Omental fat pad (tissue), 4 donors: Measurements from ENCODE around the gene MCM3. TPM values are rescaled to one million over a fixed set of nuclear protein-coding genes. Genes with fewer than 3 reads are reported as not detected.
A peak's percentile ranks its signal among the peaks of the same experiment; 100 is the strongest.

Experiments
- ATAC-seq: fragments of 150-250 bp; one replicate; pipeline ENCODE4 v1.9.1; 2016; ENCODE audit warnings: mild to moderate bottlenecking, moderate library complexity; ENCODE audit not compliant: low FRiP score
- DNase-seq: peaks from one replicate; pipeline ENCODE4 v3.0.0-alpha.2; 2019; ENCODE audit warnings: low spot score
- CTCF ChIP-seq, 3 donors: fragments of 450-650 bp; IDR thresholded peaks; one replicate each; pipeline ENCODE4 v1.5.1; 2016 to 2017; ENCODE audit warnings: antibody characterized with exemption in 3 of 3, mild to moderate bottlenecking in 3 of 3, moderate library complexity in 2 of 3
- total RNA-seq, 4 donors: library from RNA; depleted of rRNA; stranded (reverse); fragments of >200 nt; gene quantifications; one replicate each; pipeline ENCODE4 v1.1.0, GENCODE V29; 2016

MCM3 gene
- total RNA-seq, 4 donors from 2014 or later: 24.8 to 43.0 (median 32.3) TPM

GRCh38 chr6:52304983-52305390 lies 20.4 kb upstream of the MCM3 start:
- DNase-seq (no peak), ATAC-seq (peak; percentile 27)
- no peak for TF ChIP-seq CTCF (IDR thresholded peaks at IDR 0.05)

DNA sequence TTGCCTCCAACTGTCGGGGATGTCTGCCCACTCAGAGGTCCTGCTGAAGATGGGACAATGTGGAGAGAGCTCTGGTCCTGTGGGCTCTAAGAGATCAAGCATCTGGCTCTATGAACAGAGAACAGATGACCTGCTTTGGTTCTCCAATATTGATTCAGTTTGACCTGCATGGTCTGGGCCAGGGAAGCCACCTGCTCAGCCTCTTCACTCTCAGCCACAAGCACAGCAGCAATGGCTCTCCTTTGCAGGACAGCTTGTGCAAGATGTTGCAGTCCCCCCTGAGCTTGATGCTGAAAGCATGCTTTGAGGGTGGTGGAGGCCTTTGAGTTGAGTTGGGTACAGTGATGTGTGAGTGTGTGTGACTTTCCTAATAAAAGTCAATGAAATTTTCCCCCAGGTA lies 18.6 kb upstream of the MCM3 start:
- TF ChIP-seq CTCF (IDR thresholded peaks at IDR 0.05): no peak

GRCh38 chr6:52301326-52301725 lies 16.8 kb upstream of the MCM3 start:
- no peak for TF ChIP-seq CTCF (IDR thresholded peaks at IDR 0.05)
- DNase-seq: no peak
- ATAC-seq: no peak

More for the DNA sequence above, 18.6 kb upstream of the MCM3 start:
- DNase-seq (no peak), ATAC-seq (no peak)

GRCh38 chr6:52300489-52300931 lies 16.0 kb upstream of the MCM3 start:
- TF ChIP-seq CTCF (IDR thresholded peaks at IDR 0.05): no peak
- DNase-seq (no peak), ATAC-seq (no peak)

DNA sequence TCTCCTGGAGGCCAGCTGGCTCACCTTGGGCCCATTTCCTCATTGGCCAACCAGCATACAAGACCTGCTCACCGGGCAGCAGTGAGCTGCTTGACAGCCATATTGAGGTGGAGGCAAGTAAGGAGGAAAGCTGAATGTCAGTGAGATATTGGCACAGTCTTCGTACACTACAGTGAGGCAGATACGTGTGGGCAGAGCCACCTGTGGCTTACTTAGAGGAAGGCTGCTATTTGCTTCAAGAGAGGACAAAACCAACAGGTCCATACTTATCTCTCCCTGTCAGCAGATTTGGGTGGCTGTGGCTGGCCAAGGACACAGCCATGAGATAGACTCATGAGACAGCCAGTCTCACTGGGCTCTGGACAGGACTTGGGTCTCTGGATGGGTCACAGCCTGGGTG lies 15.1 kb upstream of the MCM3 start:
- no peak for ATAC-seq
- no peak for DNase-seq
- no peak for TF ChIP-seq CTCF (IDR thresholded peaks at IDR 0.05)

GRCh38 chr6:52297433-52297832 lies 12.9 kb upstream of the MCM3 start:
- TF ChIP-seq CTCF (IDR thresholded peaks at IDR 0.05): no peak
- ATAC-seq (no peak), DNase-seq (no peak)

- no peak for TF ChIP-seq CTCF (IDR thresholded peaks at IDR 0.05)
- DNase-seq (no peak), ATAC-seq (no peak)
These were observed 8.5 kb upstream of the MCM3 start for GRCh38 chr6:52293067-52293466.
